PC-9 (cell line): ENCODE measurements around the gene APH1A. TPM values are rescaled to one million over a fixed set of nuclear protein-coding genes. Genes with fewer than 3 reads are reported as not detected.
A peak's percentile ranks its signal among the peaks of the same experiment; 100 is the strongest.

Experiments used
- BruUV-seq: library from RNA; stranded (reverse); fragments of 400-500 nt; replicated peaks from 2 replicates; lab custom pipeline; 2021; lab: Mats Ljungman, UMichigan
- CTCF ChIA-PET: fragments of 300-600 bp; sonication (Branson Sonifier 250); formaldehyde crosslinking; loops from one replicate; lab custom pipeline; 2022; ENCODE audit warnings: antibody characterized with exemption; lab: Charles Lee
- POLR2A ChIA-PET: fragments of 300-600 bp; sonication (Branson Sonifier 250); formaldehyde crosslinking; loops from one replicate; lab custom pipeline; 2022; ENCODE audit warnings: antibody characterized with exemption; ENCODE audit not compliant: unreplicated experiment; lab: Charles Lee
- DNase-seq, 2 experiments: peaks; one replicate each; pipeline versions ENCODE4 v3.0.0 to v3.0.0-alpha.2; 2015 to 2022; ENCODE audit warnings: mixed read lengths in 1 of 2
- H2AFZ ChIP-seq: fragments of 200-600 bp; sonication (generic); 2 replicates; pipeline ENCODE4 v1.8.1; 2017; ENCODE audit warnings: antibody characterized with exemption
- H3F3A ChIP-seq: fragments of 200-600 bp; sonication (generic); 2 replicates; pipeline ENCODE4 v1.8.1; 2017; ENCODE audit warnings: antibody characterized with exemption, mild to moderate bottlenecking, low read depth; ENCODE audit not compliant: insufficient read depth
- H3K27ac ChIP-seq: fragments of 200-600 bp; sonication (generic); 2 replicates; pipeline ENCODE4 v1.6.1; 2016; ENCODE audit warnings: mixed run types
- H3K27me3 ChIP-seq: fragments of 200-600 bp; sonication (generic); 2 replicates; pipeline ENCODE4 v1.6.1; 2016; ENCODE audit warnings: low read depth, mixed run types; ENCODE audit not compliant: insufficient read depth
- H3K36me3 ChIP-seq: fragments of 200-600 bp; sonication (generic); 2 replicates; pipeline ENCODE4 v1.6.1; 2016; ENCODE audit warnings: low read depth, mixed run types
- H3K4me1 ChIP-seq: fragments of 200-600 bp; sonication (generic); replicated peaks from 2 replicates; pipeline ENCODE4 v1.6.1; 2016; ENCODE audit warnings: mixed run types; ENCODE audit not compliant: insufficient read depth
- H3K4me2 ChIP-seq: fragments of 200-600 bp; sonication (generic); 2 replicates; pipeline ENCODE4 v1.6.1; 2017; ENCODE audit warnings: mixed run types
- H3K4me3 ChIP-seq: fragments of 200-600 bp; sonication (generic); 2 replicates; pipeline ENCODE4 v1.6.1; 2016; ENCODE audit warnings: mixed run types
- H3K79me2 ChIP-seq: fragments of 200-600 bp; sonication (generic); 2 replicates; pipeline ENCODE4 v1.6.1; 2017; ENCODE audit warnings: low read depth, mixed run types
- H3K9me2 ChIP-seq: fragments of 200-600 bp; sonication (generic); 2 replicates; pipeline ENCODE4 v1.8.1; 2017; ENCODE audit warnings: mild to moderate bottlenecking; ENCODE audit not compliant: insufficient read depth
- H3K9me3 ChIP-seq: fragments of 200-600 bp; sonication (generic); 2 replicates; pipeline ENCODE4 v1.8.1; 2016; ENCODE audit warnings: low read depth; ENCODE audit not compliant: insufficient read depth
- H4K20me1 ChIP-seq: fragments of 200-600 bp; sonication (generic); 2 replicates; pipeline ENCODE4 v1.8.1; 2017; ENCODE audit not compliant: insufficient read depth
- EZH2 ChIP-seq: fragments of 200-600 bp; sonication (generic); IDR thresholded peaks from 2 replicates; pipeline ENCODE4 v1.8.0; 2017; ENCODE audit warnings: antibody characterized with exemption, low read depth
- intact Hi-C: fragments of 100-400 bp; cut with micrococcal nuclease; formaldehyde crosslinking; loops from one replicate; pipeline ENCODE4 v1.10.0; 2022; ENCODE audit not compliant: unreplicated experiment
- total RNA-seq: library from RNA; stranded (reverse); gene quantifications from 2 replicates; pipeline ENCODE4 v1.2.3, GENCODE V29; 2021
- TF ChIP-seq, protein P1 (sequence below): fragments of 200-600 bp; sonication (generic); conservative IDR thresholded peaks from 2 replicates; pipeline ENCODE4 v1.6.1; 2017; ENCODE audit warnings: mixed run types, antibody characterized with exemption, mild to moderate bottlenecking, moderate library complexity

The APH1A gene
- total RNA-seq, 1 experiment from 2014 or later = 173 TPM

DNA sequence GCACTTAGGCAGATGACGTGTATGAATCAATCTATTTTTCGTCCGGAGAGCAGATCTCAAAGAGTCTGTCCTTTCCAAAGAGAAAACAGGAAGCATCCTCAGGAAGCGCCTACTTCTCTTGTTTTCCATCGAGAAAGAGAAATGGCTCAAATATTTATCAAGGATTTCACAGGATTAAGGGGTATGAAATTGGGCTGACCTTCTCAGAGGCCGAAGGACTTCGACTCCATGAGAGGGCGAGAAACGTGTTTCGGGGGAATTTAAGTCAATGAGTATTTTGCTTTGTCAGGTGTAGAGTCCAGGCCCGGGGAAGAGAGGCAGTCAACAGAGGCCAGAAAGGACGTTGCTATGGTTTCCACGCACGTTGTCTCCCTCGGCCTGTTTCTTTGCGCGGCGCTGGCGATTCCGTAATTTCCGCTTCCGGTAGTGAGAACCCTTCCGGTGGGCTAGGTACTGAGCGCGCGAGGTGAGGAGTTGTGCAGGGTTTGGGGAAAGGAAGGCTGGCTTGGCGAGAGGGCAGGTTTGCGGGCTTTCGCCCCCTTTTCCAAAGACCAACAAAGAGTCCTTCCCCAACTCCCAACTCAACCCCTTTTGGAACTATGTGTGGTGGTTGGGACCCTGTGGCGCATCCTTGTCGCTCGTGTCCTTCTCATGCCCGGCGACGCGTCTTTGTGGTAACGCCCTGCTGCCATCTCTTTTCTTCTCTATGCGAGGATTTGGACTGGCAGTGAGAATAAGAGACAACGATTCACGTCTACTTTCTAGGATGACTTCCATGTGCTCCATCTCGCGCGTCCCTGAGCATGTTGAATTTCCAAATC, 24.8 kb upstream of the APH1A start, which contains the start of gene MRPS21:
Gene MRPS21, plus strand, starts transcription at position 429 of the 821 bp plus-strand sequence. CDS start 506 bp downstream, outside the sequence.
- ChIA-PET CTCF (no interaction called here), POLR2A (no interaction called here)
- Histone ChIP-seq H3K4me2 (peak within 1 kb of the TSS; percentile 89), H3K4me1 (peaks cover 15% of the 10 kb centered on the region), H3K36me3 (peaks cover 23% of the 10 kb centered on the region), H3K27ac (peak within 1 kb of the TSS; percentile 69), H2AFZ (peak within 1 kb of the TSS; percentile 99), H3K27me3 (no peaks in the 10 kb centered on the region), H3K4me3 (peak within 1 kb of the TSS; percentile 91), H3K9me3 (no peaks in the 10 kb centered on the region), H3F3A (peaks cover 7% of the 10 kb centered on the region; the same call in 1 of the 2 replicates), H3K79me2 (peaks cover 33% of the 10 kb centered on the region), H4K20me1 (no peaks in the 10 kb centered on the region), H3K9me2 (no peaks in the 10 kb centered on the region)
- TF ChIP-seq, protein P1, sequence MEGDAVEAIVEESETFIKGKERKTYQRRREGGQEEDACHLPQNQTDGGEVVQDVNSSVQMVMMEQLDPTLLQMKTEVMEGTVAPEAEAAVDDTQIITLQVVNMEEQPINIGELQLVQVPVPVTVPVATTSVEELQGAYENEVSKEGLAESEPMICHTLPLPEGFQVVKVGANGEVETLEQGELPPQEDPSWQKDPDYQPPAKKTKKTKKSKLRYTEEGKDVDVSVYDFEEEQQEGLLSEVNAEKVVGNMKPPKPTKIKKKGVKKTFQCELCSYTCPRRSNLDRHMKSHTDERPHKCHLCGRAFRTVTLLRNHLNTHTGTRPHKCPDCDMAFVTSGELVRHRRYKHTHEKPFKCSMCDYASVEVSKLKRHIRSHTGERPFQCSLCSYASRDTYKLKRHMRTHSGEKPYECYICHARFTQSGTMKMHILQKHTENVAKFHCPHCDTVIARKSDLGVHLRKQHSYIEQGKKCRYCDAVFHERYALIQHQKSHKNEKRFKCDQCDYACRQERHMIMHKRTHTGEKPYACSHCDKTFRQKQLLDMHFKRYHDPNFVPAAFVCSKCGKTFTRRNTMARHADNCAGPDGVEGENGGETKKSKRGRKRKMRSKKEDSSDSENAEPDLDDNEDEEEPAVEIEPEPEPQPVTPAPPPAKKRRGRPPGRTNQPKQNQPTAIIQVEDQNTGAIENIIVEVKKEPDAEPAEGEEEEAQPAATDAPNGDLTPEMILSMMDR = no peak
- no peak for TF ChIP-seq EZH2
- intact Hi-C loops = no loop called here
- peak; percentile 82 to 87 for DNase-seq
- BruUV-seq = TSS peak; percentile 98

DNA sequence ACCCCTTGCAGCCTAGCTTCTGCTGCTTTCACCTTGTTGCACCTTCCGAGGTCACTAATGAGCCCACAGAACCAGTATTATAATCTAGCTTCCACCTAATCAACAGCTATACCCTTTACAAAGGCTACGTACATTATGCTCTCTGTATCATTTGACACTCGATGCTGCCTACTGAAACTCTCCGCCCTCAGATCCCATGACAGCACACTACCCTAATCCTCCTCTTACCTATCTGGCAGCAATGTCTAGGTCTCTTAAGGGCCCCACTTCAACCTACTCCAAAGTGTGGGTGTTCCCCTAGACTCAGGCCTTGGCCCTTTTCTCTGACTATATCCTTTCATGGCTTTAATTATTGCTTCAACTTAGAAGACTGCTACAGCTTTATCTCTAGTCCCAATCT, 20.0 kb upstream of the APH1A start:
- DNase-seq = no peak
- Histone ChIP-seq H3K79me2 (peaks cover 1% of the 10 kb centered on the region), H3K27me3 (no peaks in the 10 kb centered on the region), H2AFZ (no peak overlapping the region), H3K4me1 (peaks cover 8% of the 10 kb centered on the region), H3K4me2 (no peak overlapping the region), H3K9me2 (no peaks in the 10 kb centered on the region), H3K27ac (no peak overlapping the region), H3F3A (peaks cover 7% of the 10 kb centered on the region; the same call in 1 of the 2 replicates), H4K20me1 (0 out of 2 replicates have a peak, but pooled peaks cover 3% of the 10 kb centered on the region), H3K4me3 (no peak overlapping the region), H3K36me3 (no peaks in the 10 kb centered on the region), H3K9me3 (no peaks in the 10 kb centered on the region)
- BruUV-seq = no TSS peak
- ChIA-PET POLR2A (no interaction called here), CTCF (no interaction called here)
- TF ChIP-seq, protein P1 = no peak
- TF ChIP-seq EZH2 = no peak
- intact Hi-C loops = loop anchor here (10.0 kb wide), 1 partner anchor 336 kb away; the partner anchor contains the start of gene ENSA

DNA sequence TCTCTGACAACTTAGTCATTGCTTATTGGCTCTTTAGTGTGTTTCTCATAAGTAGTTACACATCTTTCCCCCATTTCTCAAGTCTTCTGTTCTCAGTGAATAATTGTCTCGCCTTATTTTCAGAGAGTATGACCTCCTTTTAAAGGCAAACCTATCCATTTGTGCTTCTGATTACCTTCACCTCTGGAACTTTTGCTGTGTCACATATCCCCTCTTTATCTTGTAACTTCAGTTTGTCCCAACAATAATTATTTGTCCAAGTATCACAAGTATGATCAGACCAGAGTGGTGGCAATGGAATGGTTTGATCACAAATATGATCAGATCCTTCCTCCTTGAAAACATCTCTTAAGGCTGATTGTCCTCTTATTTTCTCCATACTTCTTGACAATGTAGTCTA, 19.6 kb upstream of the APH1A start:
- DNase-seq = no peak
- H3K9me2 ChIP-seq = no peaks in the 10 kb centered on the region
- BruUV-seq = no TSS peak
- ChIA-PET CTCF (no interaction called here), POLR2A (no interaction called here)
- H4K20me1 ChIP-seq = 0 out of 2 replicates have a peak, but pooled peaks cover 3% of the 10 kb centered on the region
- no peaks in the 10 kb centered on the region for H3K9me3 ChIP-seq
- H3K27ac ChIP-seq = no peak overlapping the region
- H3F3A ChIP-seq = peaks cover 7% of the 10 kb centered on the region; the same call in 1 of the 2 replicates
- no peak for TF ChIP-seq EZH2
- TF ChIP-seq, protein P1 = no peak
- H3K36me3 ChIP-seq = no peaks in the 10 kb centered on the region
- H3K4me2 ChIP-seq = no peak overlapping the region
- H3K4me3 ChIP-seq = no peak overlapping the region
- H3K4me1 ChIP-seq = peaks cover 7% of the 10 kb centered on the region
- no peak overlapping the region for H2AFZ ChIP-seq
- H3K79me2 ChIP-seq = no peaks in the 10 kb centered on the region
- intact Hi-C loops = loop anchor here (10.0 kb wide), 1 partner anchor 336 kb away; the partner anchor contains the start of gene ENSA
- no peaks in the 10 kb centered on the region for H3K27me3 ChIP-seq
